GM21528 (cell line): Measurements from ENCODE around the gene ASIC1.

Source experiments
- ATAC-seq: cut with Tn5 transposase; IDR thresholded peaks from one replicate; pipeline ENCODE4 v1.9.1; 2021; ENCODE audit warnings: mild to moderate bottlenecking, moderate library complexity; ENCODE audit not compliant: unreplicated experiment, low FRiP score

ASIC1 gene

GRCh38 chr12:50039151-50039835 lies 18.1 kb upstream of the ASIC1 start:
- ATAC-seq: no peak

GRCh38 chr12:50040657-50041056 lies 16.7 kb upstream of the ASIC1 start:
- no peak for ATAC-seq

GRCh38 chr12:50041062-50041860 lies 16.1 kb upstream of the ASIC1 start:
- no peak for ATAC-seq

- ATAC-seq: no peak
Measured at GRCh38 chr12:50041962-50042361, 15.4 kb upstream of the ASIC1 start.

- ATAC-seq: no peak
Measured at GRCh38 chr12:50042693-50043092, 14.7 kb upstream of the ASIC1 start.

- ATAC-seq: no peak
Measured at GRCh38 chr12:50043308-50043707, 14.1 kb upstream of the ASIC1 start.

GRCh38 chr12:50043854-50044253 lies 13.5 kb upstream of the ASIC1 start:
- no peak for ATAC-seq

- ATAC-seq: no peak
Measured at GRCh38 chr12:50047693-50048250, 9.6 kb upstream of the ASIC1 start.

- ATAC-seq: no peak
Measured at GRCh38 chr12:50049254-50050118, 7.9 kb upstream of the ASIC1 start.

- no peak for ATAC-seq
Measured at GRCh38 chr12:50050119-50050385, 7.3 kb upstream of the ASIC1 start.

- ATAC-seq: no peak
Measured at GRCh38 chr12:50050410-50051098, 6.8 kb upstream of the ASIC1 start.

- no peak for ATAC-seq
Measured at GRCh38 chr12:50051101-50051806, 6.1 kb upstream of the ASIC1 start.

GRCh38 chr12:50052544-50052943 lies 4.9 kb upstream of the ASIC1 start:
- ATAC-seq: no peak

GRCh38 chr12:50052964-50053363 lies 4.4 kb upstream of the ASIC1 start:
- no peak for ATAC-seq

- no peak for ATAC-seq
Measured at GRCh38 chr12:50053583-50053982, 3.8 kb upstream of the ASIC1 start.

GRCh38 chr12:50055831-50056638 lies 1.4 kb upstream of the ASIC1 start:
- no peak for ATAC-seq

- no peak for ATAC-seq
Measured at GRCh38 chr12:50056639-50056976, 788 bp upstream of the ASIC1 start.

- no peak for ATAC-seq
Measured at GRCh38 chr12:50057896-50058670, 687 bp downstream of the ASIC1 start.
